ENCODE results near the gene FAT3. TPM values are rescaled to one million over a fixed set of nuclear protein-coding genes. Genes with fewer than 3 reads are reported as not detected.

Gene FAT3
- polyA plus RNA-seq, 1 donor (not counting 4 experiments of a cell fraction or from before 2014, with no cell fraction given): 0.69 TPM

DNA sequence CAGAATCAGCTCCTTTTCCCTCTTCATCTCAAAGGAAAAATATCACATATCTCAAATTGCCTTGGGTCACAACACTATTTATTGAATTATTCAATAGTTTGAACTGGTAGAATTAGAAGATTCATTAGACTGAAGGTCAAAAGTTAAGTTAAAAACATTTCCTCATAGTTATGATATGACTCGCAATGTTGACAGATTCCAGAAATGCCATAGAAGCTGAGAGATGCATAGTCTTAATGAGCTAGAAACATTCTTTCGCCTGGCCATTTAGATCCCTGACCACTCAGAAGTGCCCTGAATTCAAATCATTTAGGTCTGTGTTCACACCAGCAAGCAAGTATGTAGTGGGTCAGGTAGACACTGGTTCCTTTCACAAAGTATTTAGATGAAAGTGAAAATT lies 44.4 kb downstream of the FAT3 start:
- H3K9ac ChIP-seq (ENCODE audit: control insufficient read depth, extremely low read depth, insufficient read depth, low read length): no peak overlapping the region
- no peaks in the 10 kb centered on the region for H3K36me3 ChIP-seq (ENCODE audit: control insufficient read depth in 2 of 2, extremely low read depth in 1 of 2, insufficient read depth in 2 of 2, low read length in 2 of 2)
- H3K9me1 ChIP-seq (ENCODE audit: control insufficient read depth, extremely low read depth, insufficient read depth, low read length): no peaks in the 10 kb centered on the region
- no peak for DNase-seq (ENCODE audit: low read depth, low spot score)
- dilution Hi-C loops (cut with MboI; ENCODE audit: extremely low pct_ligation_motif_present, low sequenced_read_pairs): no loop called here
- FAIRE-seq: peak; percentile 39
- no peaks in the 10 kb centered on the region for H3K27me3 ChIP-seq (ENCODE audit: control insufficient read depth, extremely low read depth, insufficient read depth, low read length)
- H3K4me2 ChIP-seq (ENCODE audit: control insufficient read depth, extremely low read depth, insufficient read depth, low read depth, low read length): peak overlapping the region; percentile 31
- H3K27ac ChIP-seq (ENCODE audit: control insufficient read depth, insufficient read depth, low read length): no peak overlapping the region
- peaks cover 8% of the 10 kb centered on the region for H3K4me1 ChIP-seq (ENCODE audit: control insufficient read depth, extremely low read depth, insufficient read depth, low read length)
- TF ChIP-seq, protein P1, sequence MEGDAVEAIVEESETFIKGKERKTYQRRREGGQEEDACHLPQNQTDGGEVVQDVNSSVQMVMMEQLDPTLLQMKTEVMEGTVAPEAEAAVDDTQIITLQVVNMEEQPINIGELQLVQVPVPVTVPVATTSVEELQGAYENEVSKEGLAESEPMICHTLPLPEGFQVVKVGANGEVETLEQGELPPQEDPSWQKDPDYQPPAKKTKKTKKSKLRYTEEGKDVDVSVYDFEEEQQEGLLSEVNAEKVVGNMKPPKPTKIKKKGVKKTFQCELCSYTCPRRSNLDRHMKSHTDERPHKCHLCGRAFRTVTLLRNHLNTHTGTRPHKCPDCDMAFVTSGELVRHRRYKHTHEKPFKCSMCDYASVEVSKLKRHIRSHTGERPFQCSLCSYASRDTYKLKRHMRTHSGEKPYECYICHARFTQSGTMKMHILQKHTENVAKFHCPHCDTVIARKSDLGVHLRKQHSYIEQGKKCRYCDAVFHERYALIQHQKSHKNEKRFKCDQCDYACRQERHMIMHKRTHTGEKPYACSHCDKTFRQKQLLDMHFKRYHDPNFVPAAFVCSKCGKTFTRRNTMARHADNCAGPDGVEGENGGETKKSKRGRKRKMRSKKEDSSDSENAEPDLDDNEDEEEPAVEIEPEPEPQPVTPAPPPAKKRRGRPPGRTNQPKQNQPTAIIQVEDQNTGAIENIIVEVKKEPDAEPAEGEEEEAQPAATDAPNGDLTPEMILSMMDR (optimal IDR thresholded peaks at IDR 0.05 in 1 of 3, IDR thresholded peaks at IDR 0.05 in 1 of 3, conservative IDR thresholded peaks at IDR 0.05 in 1 of 3; ENCODE audit: extremely low read depth in 1 of 3, insufficient read depth in 2 of 3, low read length in 3 of 3): no peak
- no peak for TF ChIP-seq EZH2 (IDR thresholded peaks at IDR 0.05; ENCODE audit: low read length)
- no peaks in the 10 kb centered on the region for H3K79me2 ChIP-seq (ENCODE audit: control insufficient read depth, insufficient read depth, low read length)
- no peak overlapping the region for H2AFZ ChIP-seq (ENCODE audit: control insufficient read depth, low read length)
- H3K9me3 ChIP-seq (ENCODE audit: control insufficient read depth, low read depth, low read length): no peaks in the 10 kb centered on the region
- no peaks in the 10 kb centered on the region for H4K20me1 ChIP-seq (ENCODE audit: control insufficient read depth, extremely low read depth, insufficient read depth, low read length)
- no peak overlapping the region for H3K4me3 ChIP-seq (ENCODE audit: control insufficient read depth in 2 of 3, extremely low read depth in 1 of 3, insufficient read depth in 2 of 3, low read depth in 1 of 3, low read length in 3 of 3)

DNA sequence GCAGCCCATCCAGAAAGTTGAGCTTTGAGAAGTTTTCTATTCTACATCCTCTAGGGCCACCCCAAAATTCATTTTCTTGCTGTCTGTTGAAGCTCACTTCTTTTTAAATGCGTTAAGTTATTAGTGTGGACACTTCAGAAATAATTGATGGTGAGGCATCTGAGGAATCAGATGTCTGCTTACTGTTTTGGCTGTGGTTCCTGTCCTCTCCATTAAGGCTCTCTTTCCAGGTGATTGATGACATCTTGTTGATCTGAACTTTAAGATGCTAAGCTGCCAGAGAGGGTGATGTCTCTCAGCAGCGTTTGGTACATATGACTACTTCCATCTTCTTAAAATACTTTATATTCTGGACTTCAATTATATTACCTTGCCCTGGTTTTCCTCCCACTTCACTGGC lies 45.2 kb downstream of the FAT3 start:
- no peak for FAIRE-seq

More for the DNA sequence above, 45.2 kb downstream of the FAT3 start:
- peaks cover 8% of the 10 kb centered on the region for H3K4me1 ChIP-seq (ENCODE audit: control insufficient read depth, extremely low read depth, insufficient read depth, low read length)
- H3K4me2 ChIP-seq (ENCODE audit: control insufficient read depth, extremely low read depth, insufficient read depth, low read depth, low read length): no peak overlapping the region
- no peak overlapping the region for H3K4me3 ChIP-seq (ENCODE audit: control insufficient read depth in 2 of 3, extremely low read depth in 1 of 3, insufficient read depth in 2 of 3, low read depth in 1 of 3, low read length in 3 of 3)
- H3K9ac ChIP-seq (ENCODE audit: control insufficient read depth, extremely low read depth, insufficient read depth, low read length): no peak overlapping the region
- dilution Hi-C loops (cut with MboI; ENCODE audit: extremely low pct_ligation_motif_present, low sequenced_read_pairs): no loop called here
- no peak for DNase-seq (ENCODE audit: low read depth, low spot score)
- H3K79me2 ChIP-seq (ENCODE audit: control insufficient read depth, insufficient read depth, low read length): no peaks in the 10 kb centered on the region
- H4K20me1 ChIP-seq (ENCODE audit: control insufficient read depth, extremely low read depth, insufficient read depth, low read length): no peaks in the 10 kb centered on the region
- H3K27me3 ChIP-seq (ENCODE audit: control insufficient read depth, extremely low read depth, insufficient read depth, low read length): no peaks in the 10 kb centered on the region
- H3K36me3 ChIP-seq (ENCODE audit: control insufficient read depth in 2 of 2, extremely low read depth in 1 of 2, insufficient read depth in 2 of 2, low read length in 2 of 2): no peaks in the 10 kb centered on the region
- H3K27ac ChIP-seq (ENCODE audit: control insufficient read depth, insufficient read depth, low read length): no peak overlapping the region
- no peak for TF ChIP-seq EZH2 (IDR thresholded peaks at IDR 0.05; ENCODE audit: low read length)
- TF ChIP-seq, protein P1 (optimal IDR thresholded peaks at IDR 0.05 in 1 of 3, IDR thresholded peaks at IDR 0.05 in 1 of 3, conservative IDR thresholded peaks at IDR 0.05 in 1 of 3; ENCODE audit: extremely low read depth in 1 of 3, insufficient read depth in 2 of 3, low read length in 3 of 3): no peak
- no peaks in the 10 kb centered on the region for H3K9me1 ChIP-seq (ENCODE audit: control insufficient read depth, extremely low read depth, insufficient read depth, low read length)
- no peak overlapping the region for H2AFZ ChIP-seq (ENCODE audit: control insufficient read depth, low read length)
- H3K9me3 ChIP-seq (ENCODE audit: control insufficient read depth, low read depth, low read length): no peaks in the 10 kb centered on the region
